ENCODE results near the gene DGKD. TPM values are rescaled to one million over a fixed set of nuclear protein-coding genes. Genes with fewer than 3 reads are reported as not detected.

DGKD gene
- total and polyA plus RNA-seq, 12 donors = 6.8 to 43.8 (median 16.5) TPM

DNA sequence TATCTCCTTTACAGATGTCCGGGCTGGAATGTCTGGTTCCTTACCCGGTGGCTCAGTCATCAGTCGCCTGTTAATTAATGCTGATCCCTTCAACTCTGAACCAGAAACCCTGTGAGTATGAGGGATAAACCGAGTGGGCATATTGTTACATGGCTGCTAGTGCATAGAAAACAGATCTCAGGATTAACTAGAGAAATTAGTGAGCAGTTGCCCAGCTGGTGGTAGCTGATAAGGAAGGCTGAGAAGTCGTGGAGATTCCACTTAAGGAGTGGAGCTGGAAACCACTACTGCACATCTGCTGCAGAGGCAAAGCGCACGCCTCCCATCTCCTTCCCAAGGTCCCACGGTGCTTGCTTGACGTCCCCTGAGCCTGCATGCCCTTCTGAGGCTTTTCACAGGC, 97.7 kb downstream of the DGKD start:
- H3K27ac ChIP-seq = no peak overlapping the region
- no peak overlapping the region for H3K4me3 ChIP-seq
- no peak for DNase-seq
- WGBS, 4 donors = 89 to 92% (median 91%) methylated on average over 9 of the region's 9 CpGs
- intact Hi-C loops (cut with DNase I) = no loop called here
- H3K4me1 ChIP-seq (replicated peaks in 1 of 2) = no peaks in the 10 kb centered on the region
- H3K36me3 ChIP-seq (replicated peaks in 1 of 2) = peaks cover 0 to 67% of the 10 kb centered on the region in 2 donors
- no peaks in the 10 kb centered on the region for H3K9me3 ChIP-seq (replicated peaks in 1 of 3)
- no peak for TF ChIP-seq POLR2A (IDR thresholded peaks at IDR 0.05)
- TF ChIP-seq, protein P1, sequence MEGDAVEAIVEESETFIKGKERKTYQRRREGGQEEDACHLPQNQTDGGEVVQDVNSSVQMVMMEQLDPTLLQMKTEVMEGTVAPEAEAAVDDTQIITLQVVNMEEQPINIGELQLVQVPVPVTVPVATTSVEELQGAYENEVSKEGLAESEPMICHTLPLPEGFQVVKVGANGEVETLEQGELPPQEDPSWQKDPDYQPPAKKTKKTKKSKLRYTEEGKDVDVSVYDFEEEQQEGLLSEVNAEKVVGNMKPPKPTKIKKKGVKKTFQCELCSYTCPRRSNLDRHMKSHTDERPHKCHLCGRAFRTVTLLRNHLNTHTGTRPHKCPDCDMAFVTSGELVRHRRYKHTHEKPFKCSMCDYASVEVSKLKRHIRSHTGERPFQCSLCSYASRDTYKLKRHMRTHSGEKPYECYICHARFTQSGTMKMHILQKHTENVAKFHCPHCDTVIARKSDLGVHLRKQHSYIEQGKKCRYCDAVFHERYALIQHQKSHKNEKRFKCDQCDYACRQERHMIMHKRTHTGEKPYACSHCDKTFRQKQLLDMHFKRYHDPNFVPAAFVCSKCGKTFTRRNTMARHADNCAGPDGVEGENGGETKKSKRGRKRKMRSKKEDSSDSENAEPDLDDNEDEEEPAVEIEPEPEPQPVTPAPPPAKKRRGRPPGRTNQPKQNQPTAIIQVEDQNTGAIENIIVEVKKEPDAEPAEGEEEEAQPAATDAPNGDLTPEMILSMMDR (IDR thresholded peaks at IDR 0.05) = no peak
- H3K27me3 ChIP-seq = no peaks in the 10 kb centered on the region

DNA sequence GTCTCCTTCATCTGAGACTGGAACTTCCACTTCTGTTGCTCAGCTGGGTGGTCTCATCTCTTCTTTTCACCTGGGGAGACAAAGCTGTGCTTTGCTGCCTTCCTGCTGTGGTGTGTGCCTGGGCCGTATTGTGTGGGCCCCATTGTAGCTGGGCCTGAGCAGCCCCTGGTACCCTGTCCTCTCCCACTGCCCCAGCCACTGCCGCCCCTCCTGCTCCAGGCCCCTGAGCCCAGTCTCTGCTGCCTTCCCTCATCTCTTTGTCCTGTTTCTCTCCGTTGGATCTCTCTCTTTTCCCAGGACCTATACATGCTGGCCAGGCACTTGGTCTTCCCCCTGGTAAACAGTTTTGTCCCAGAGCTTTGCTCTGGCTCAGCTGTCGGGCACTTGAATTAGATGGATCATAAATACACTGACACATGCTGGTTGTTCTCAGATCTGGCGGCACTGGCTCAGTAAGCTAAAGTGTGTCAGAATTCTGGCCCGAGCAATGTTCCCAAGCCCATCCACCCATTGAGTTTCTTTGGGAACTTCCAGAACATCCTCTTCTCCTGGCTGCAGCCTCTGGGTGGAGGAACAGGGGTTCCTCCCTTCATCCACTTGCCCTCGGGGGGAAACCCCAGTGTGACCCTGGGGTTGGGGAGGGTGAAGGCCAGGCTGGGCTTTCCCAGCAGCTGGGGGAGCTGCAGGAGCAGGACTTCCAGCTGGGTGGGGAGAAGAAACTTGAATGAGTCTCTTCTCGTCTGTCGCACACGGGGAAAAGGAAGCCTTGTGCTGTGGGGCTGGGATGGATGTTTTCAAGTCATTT, 99.0 kb downstream of the DGKD start:
- WGBS, 4 donors = 83 to 96% (median 89%) methylated on average over 9 to 10 of the region's 10 CpGs
- DNase-seq = no peak
- TF ChIP-seq, protein P1 (IDR thresholded peaks at IDR 0.05) = no peak
- no peak for TF ChIP-seq POLR2A (IDR thresholded peaks at IDR 0.05)
- Histone ChIP-seq H3K36me3 (replicated peaks in 1 of 2) (peaks cover 0 to 74% of the 10 kb centered on the region in 2 donors), H3K27ac (no peak overlapping the region), H3K9me3 (replicated peaks in 1 of 3) (no peaks in the 10 kb centered on the region), H3K4me1 (replicated peaks in 1 of 2) (no peaks in the 10 kb centered on the region), H3K4me3 (no peak overlapping the region), H3K27me3 (no peaks in the 10 kb centered on the region)
- intact Hi-C loops (cut with DNase I) = no loop called here

DNA sequence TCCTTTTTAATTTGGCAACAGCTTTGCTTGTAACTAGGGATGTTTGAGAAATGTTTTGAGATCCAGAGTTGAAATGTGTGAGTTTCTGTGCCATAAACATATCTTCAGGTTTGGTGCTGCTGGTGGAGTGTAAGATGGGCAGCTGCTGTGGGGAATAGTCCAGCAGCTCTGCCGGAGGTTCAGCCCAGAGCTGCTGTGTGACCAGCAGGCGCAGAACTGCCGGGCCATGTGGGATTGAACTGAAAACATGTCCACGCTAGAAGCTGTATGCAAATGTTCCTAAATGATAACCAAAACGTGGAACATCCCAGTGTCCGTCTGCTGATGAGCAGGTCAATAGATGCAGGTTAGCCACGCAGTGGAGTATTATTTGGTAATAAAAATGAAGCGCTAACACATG, 99.6 kb downstream of the DGKD start:
- 96 to 98% (median 97%) methylated on average over 8 of the region's 8 CpGs for WGBS, 4 donors
- H3K4me1 ChIP-seq (replicated peaks in 1 of 2) = no peaks in the 10 kb centered on the region
- DNase-seq = no peak
- TF ChIP-seq POLR2A (IDR thresholded peaks at IDR 0.05) = no peak
- TF ChIP-seq, protein P1 (IDR thresholded peaks at IDR 0.05) = no peak
- H3K9me3 ChIP-seq (replicated peaks in 1 of 3) = no peaks in the 10 kb centered on the region
- H3K27me3 ChIP-seq = no peaks in the 10 kb centered on the region
- H3K36me3 ChIP-seq (replicated peaks in 1 of 2) = peaks cover 0 to 76% of the 10 kb centered on the region in 2 donors
- no peak overlapping the region for H3K27ac ChIP-seq
- intact Hi-C loops (cut with DNase I) = no loop called here
- H3K4me3 ChIP-seq = no peak overlapping the region

DNA sequence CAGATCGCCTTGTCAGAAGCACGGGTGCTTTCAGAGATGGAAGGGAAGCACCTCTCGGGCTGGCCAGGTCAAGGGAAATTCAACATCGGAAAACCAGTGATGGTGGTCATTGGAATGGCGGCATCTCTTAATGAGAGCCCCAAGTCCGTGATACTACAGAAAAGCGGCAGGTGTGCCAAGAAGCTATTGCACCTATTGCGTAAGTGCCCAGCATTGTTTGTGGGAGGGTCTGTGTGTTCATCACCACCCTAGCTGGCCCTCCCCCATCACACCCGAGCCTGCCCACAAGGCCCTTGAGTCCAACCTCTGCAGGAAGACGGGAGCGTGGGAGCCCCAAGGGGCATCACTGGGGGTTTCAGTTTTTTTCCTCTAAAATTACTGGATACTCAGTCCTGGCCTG, 100.7 kb downstream of the DGKD start:
- intact Hi-C loops (cut with DNase I) = no loop called here
- no peak for DNase-seq
- WGBS, 4 donors = 93 to 95% (median 93%) methylated on average over 11 of the region's 11 CpGs

More for the DNA sequence above, 100.7 kb downstream of the DGKD start:
- H3K4me1 ChIP-seq (replicated peaks in 1 of 2) = no peaks in the 10 kb centered on the region
- H3K27ac ChIP-seq = no peak overlapping the region
- no peak overlapping the region for H3K4me3 ChIP-seq
- no peaks in the 10 kb centered on the region for H3K9me3 ChIP-seq (replicated peaks in 1 of 3)
- no peaks in the 10 kb centered on the region for H3K27me3 ChIP-seq
- peaks cover 0 to 77% of the 10 kb centered on the region in 2 donors for H3K36me3 ChIP-seq (replicated peaks in 1 of 2)
- TF ChIP-seq, protein P1 (IDR thresholded peaks at IDR 0.05) = no peak
- no peak for TF ChIP-seq POLR2A (IDR thresholded peaks at IDR 0.05)
